ENCODE results near the gene PAX9. TPM values are rescaled to one million over a fixed set of nuclear protein-coding genes. Genes with fewer than 3 reads are reported as not detected.
"Not testable (repeated sequence)": the region's sequence is repeated elsewhere in the genome, so short reads cannot be mapped to it uniquely, and the experiment has no call there.

Gene PAX9
- total and polyA plus RNA-seq, 2 experiments from 2014 or later = 0.24 to 0.53 TPM

GRCh38 chr14:36682338-36682737, 20.7 kb downstream of the PAX9 start:
- Histone ChIP-seq H3K27me3 (peaks cover 10% of the 10 kb centered on the region), H3K36me3 (replicated peaks; ENCODE audit: insufficient read depth, low read depth) (no peaks in the 10 kb centered on the region), H3K4me1 (ENCODE audit: insufficient read depth) (no peaks in the 10 kb centered on the region), H3K9me3 (ENCODE audit: low read depth) (no peaks in the 10 kb centered on the region), H3K4me3 (no peak overlapping the region), H2AFZ (no peak overlapping the region), H3K79me2 (no peaks in the 10 kb centered on the region), H3K4me2 (no peak overlapping the region), H3K27ac (no peak overlapping the region), H3K9me2 (replicated peaks; ENCODE audit: insufficient read depth) (no peaks in the 10 kb centered on the region), H4K20me1 (ENCODE audit: insufficient read depth, poor library complexity, severe bottlenecking) (no peaks in the 10 kb centered on the region)
- 95% methylated on average over 4 of the region's 4 CpGs for WGBS (ENCODE audit: low lambda C conversion rate, missing lambda C conversion rate)
- no peak for TF ChIP-seq EZH2 (IDR thresholded peaks at IDR 0.05; ENCODE audit: borderline replicate concordance)
- no peak for TF ChIP-seq EZH2phosphoT487 (IDR thresholded peaks at IDR 0.05; ENCODE audit: low read depth, severe bottlenecking, unreplicated experiment)
- no peak for TF ChIP-seq CTCF (IDR thresholded peaks at IDR 0.05; ENCODE audit: poor library complexity)
- DNase-seq (ENCODE audit: low spot score) = no peak

- H2AFZ ChIP-seq = no peak overlapping the region
- peak; percentile 13 for DNase-seq (ENCODE audit: low spot score)
- H3K4me2 ChIP-seq = no peak overlapping the region
- no peaks in the 10 kb centered on the region for H4K20me1 ChIP-seq (ENCODE audit: insufficient read depth, poor library complexity, severe bottlenecking)
- H3K9me2 ChIP-seq (replicated peaks; ENCODE audit: insufficient read depth) = no peaks in the 10 kb centered on the region
- 35% methylated on average over 9 of the region's 9 CpGs for WGBS (ENCODE audit: low lambda C conversion rate, missing lambda C conversion rate)
- no peaks in the 10 kb centered on the region for H3K9me3 ChIP-seq (ENCODE audit: low read depth)
- peaks cover 1% of the 10 kb centered on the region for H3K27me3 ChIP-seq
- H3K79me2 ChIP-seq = no peaks in the 10 kb centered on the region
- TF ChIP-seq EZH2 (IDR thresholded peaks at IDR 0.05; ENCODE audit: borderline replicate concordance) = no peak
- TF ChIP-seq EZH2phosphoT487 (IDR thresholded peaks at IDR 0.05; ENCODE audit: low read depth, severe bottlenecking, unreplicated experiment) = no peak
- H3K4me3 ChIP-seq = no peak overlapping the region
- H3K36me3 ChIP-seq (replicated peaks; ENCODE audit: insufficient read depth, low read depth) = no peaks in the 10 kb centered on the region
- no peak overlapping the region for H3K27ac ChIP-seq
- no peaks in the 10 kb centered on the region for H3K4me1 ChIP-seq (ENCODE audit: insufficient read depth)
These were observed 21.5 kb downstream of the PAX9 start for GRCh38 chr14:36683083-36683724.

- Histone ChIP-seq H3K4me3 (no peak overlapping the region), H3K9me2 (replicated peaks; ENCODE audit: insufficient read depth) (no peaks in the 10 kb centered on the region), H3K9me3 (ENCODE audit: low read depth) (no peaks in the 10 kb centered on the region), H2AFZ (no peak overlapping the region), H3K27me3 (no peaks in the 10 kb centered on the region), H3K4me2 (no peak overlapping the region), H3K79me2 (no peaks in the 10 kb centered on the region), H4K20me1 (ENCODE audit: insufficient read depth, poor library complexity, severe bottlenecking) (no peaks in the 10 kb centered on the region), H3K36me3 (replicated peaks; ENCODE audit: insufficient read depth, low read depth) (no peaks in the 10 kb centered on the region), H3K4me1 (ENCODE audit: insufficient read depth) (no peaks in the 10 kb centered on the region), H3K27ac (no peak overlapping the region)
- TF ChIP-seq EZH2phosphoT487 (IDR thresholded peaks at IDR 0.05; ENCODE audit: low read depth, severe bottlenecking, unreplicated experiment) (no peak), EZH2 (IDR thresholded peaks at IDR 0.05; ENCODE audit: borderline replicate concordance) (no peak), CTCF (IDR thresholded peaks at IDR 0.05; ENCODE audit: poor library complexity) (no peak)
- no peak for DNase-seq (ENCODE audit: low spot score)
- WGBS (ENCODE audit: low lambda C conversion rate, missing lambda C conversion rate) = 79% methylated on average over 3 of the region's 3 CpGs
These were observed 23.3 kb downstream of the PAX9 start for GRCh38 chr14:36684946-36685345.

GRCh38 chr14:36690311-36691040, 28.8 kb downstream of the PAX9 start:
- Histone ChIP-seq H3K27me3 (no peaks in the 10 kb centered on the region), H3K27ac (no peak overlapping the region), H3K4me1 (ENCODE audit: insufficient read depth) (no peaks in the 10 kb centered on the region), H3K4me3 (no peak overlapping the region), H4K20me1 (ENCODE audit: insufficient read depth, poor library complexity, severe bottlenecking) (no peaks in the 10 kb centered on the region), H3K9me2 (replicated peaks; ENCODE audit: insufficient read depth) (no peaks in the 10 kb centered on the region), H3K9me3 (ENCODE audit: low read depth) (no peaks in the 10 kb centered on the region), H3K79me2 (no peaks in the 10 kb centered on the region), H3K4me2 (no peak overlapping the region), H2AFZ (no peak overlapping the region), H3K36me3 (replicated peaks; ENCODE audit: insufficient read depth, low read depth) (no peaks in the 10 kb centered on the region)
- DNase-seq (ENCODE audit: low spot score) = no peak
- 33% methylated on average over 1 of the region's 1 CpG for WGBS (ENCODE audit: low lambda C conversion rate, missing lambda C conversion rate)
- TF ChIP-seq CTCF (IDR thresholded peaks at IDR 0.05; ENCODE audit: poor library complexity) (no peak), EZH2phosphoT487 (IDR thresholded peaks at IDR 0.05; ENCODE audit: low read depth, severe bottlenecking, unreplicated experiment) (no peak), EZH2 (IDR thresholded peaks at IDR 0.05; ENCODE audit: borderline replicate concordance) (no peak)

- not testable (repeated sequence) for H3K9me3 ChIP-seq (ENCODE audit: low read depth); H3K9me2 ChIP-seq (replicated peaks; ENCODE audit: insufficient read depth); H3K36me3 ChIP-seq (replicated peaks; ENCODE audit: insufficient read depth, low read depth); H3K27me3 ChIP-seq; H3K79me2 ChIP-seq; H3K4me2 ChIP-seq; H2AFZ ChIP-seq; H3K4me3 ChIP-seq; DNase-seq (ENCODE audit: low spot score); H3K27ac ChIP-seq; H4K20me1 ChIP-seq (ENCODE audit: insufficient read depth, poor library complexity, severe bottlenecking); H3K4me1 ChIP-seq (ENCODE audit: insufficient read depth)
- WGBS (ENCODE audit: low lambda C conversion rate, missing lambda C conversion rate) = 66% methylated on average over 7 of the region's 7 CpGs
These were observed 37.8 kb downstream of the PAX9 start for GRCh38 chr14:36699420-36699819.
